Esophagus squamous epithelium (tissue), 4 donors: ENCODE results near the gene ADGRB3.

Experiments
- CTCF ChIP-seq, 6 experiments: fragments of 450-650 bp in 4 of 6; fragments of 200-600 bp in 2 of 6; sonication (generic) in 2 of 6; IDR thresholded peaks; one replicate each; pipeline ENCODE4 v1.5.1; 2016 to 2019; ENCODE audit warnings: antibody characterized with exemption in 6 of 6, mild to moderate bottlenecking in 4 of 6, moderate library complexity in 4 of 6
- POLR2A ChIP-seq, 4 donors: fragments of 450-650 bp; IDR thresholded peaks; one replicate each; pipeline ENCODE4 v1.6.1; 2017; ENCODE audit warnings: antibody characterized with exemption in 4 of 4, mild to moderate bottlenecking in 4 of 4, moderate library complexity in 3 of 4

GRCh38 chr6:68593558-68593957 lies 41.5 kb upstream of the ADGRB3 start:
- TF ChIP-seq CTCF (IDR thresholded peaks at IDR 0.05) (no peak), POLR2A (IDR thresholded peaks at IDR 0.05) (no peak)
